ENCODE measurements around the gene YIF1A.
A peak's percentile ranks its signal among the peaks of the same experiment; 100 is the strongest.

Gene YIF1A

GRCh38 chr11:66268952-66269905, 19.7 kb downstream of the YIF1A start:
- H3K9me3 ChIP-seq (ENCODE audit: control insufficient read depth in 2 of 2, low read length in 2 of 2), result no peaks in the 10 kb centered on the region
- no peaks in the 10 kb centered on the region for H3K27me3 ChIP-seq (ENCODE audit: control insufficient read depth in 2 of 2, insufficient read depth in 2 of 2, low read length in 2 of 2)
- H3K27ac ChIP-seq (ENCODE audit: low read depth in 2 of 2, low read length in 2 of 2), result peak overlapping the region; percentile 94 to 95
- peak overlapping the region; percentile 95 to 96 for H3K4me3 ChIP-seq (ENCODE audit: low read length in 2 of 2)
- H3K9ac ChIP-seq (ENCODE audit: low read depth in 1 of 2, low read length in 2 of 2), result peak overlapping the region; percentile 93 to 96
- peaks cover 26 to 34% of the 10 kb centered on the region in 2 donors for H3K36me3 ChIP-seq (ENCODE audit: control insufficient read depth in 2 of 2, insufficient read depth in 2 of 2, low read length in 2 of 2)
- peaks cover 18 to 20% of the 10 kb centered on the region in 2 donors for H3K4me1 ChIP-seq (ENCODE audit: control insufficient read depth in 2 of 2, insufficient read depth in 2 of 2, low read length in 2 of 2)

GRCh38 chr11:66268244-66268951, 20.5 kb downstream of the YIF1A start, which contains the start of gene RAB1B:
RAB1B (plus strand) TSS chr11:66268639; CDS start chr11:66268680, 41 bp downstream.
- Histone ChIP-seq H3K9ac (ENCODE audit: low read depth in 1 of 2, low read length in 2 of 2) (peak within 1 kb of the TSS; percentile 93 to 96), H3K27ac (ENCODE audit: low read depth in 2 of 2, low read length in 2 of 2) (peak within 1 kb of the TSS; percentile 94 to 95), H3K4me1 (ENCODE audit: control insufficient read depth in 2 of 2, insufficient read depth in 2 of 2, low read length in 2 of 2) (peaks cover 18 to 20% of the 10 kb centered on the region in 2 donors), H3K36me3 (ENCODE audit: control insufficient read depth in 2 of 2, insufficient read depth in 2 of 2, low read length in 2 of 2) (peaks cover 17 to 31% of the 10 kb centered on the region in 2 donors), H3K9me3 (ENCODE audit: control insufficient read depth in 2 of 2, low read length in 2 of 2) (no peaks in the 10 kb centered on the region), H3K27me3 (ENCODE audit: control insufficient read depth in 2 of 2, insufficient read depth in 2 of 2, low read length in 2 of 2) (no peaks in the 10 kb centered on the region), H3K4me3 (ENCODE audit: low read length in 2 of 2) (peak within 1 kb of the TSS; percentile 95 to 96)

- peak overlapping the region; percentile 87 to 93 for H3K9ac ChIP-seq (ENCODE audit: low read depth in 1 of 2, low read length in 2 of 2)
- peak overlapping the region; percentile 94 to 95 for H3K27ac ChIP-seq (ENCODE audit: low read depth in 2 of 2, low read length in 2 of 2)
- H3K4me3 ChIP-seq (ENCODE audit: low read length in 2 of 2), result peak overlapping the region; percentile 95 to 96
- H3K4me1 ChIP-seq (ENCODE audit: control insufficient read depth in 2 of 2, insufficient read depth in 2 of 2, low read length in 2 of 2), result peaks cover 18 to 20% of the 10 kb centered on the region in 2 donors
- H3K36me3 ChIP-seq (ENCODE audit: control insufficient read depth in 2 of 2, insufficient read depth in 2 of 2, low read length in 2 of 2), result peaks cover 9 to 25% of the 10 kb centered on the region in 2 donors
- H3K27me3 ChIP-seq (ENCODE audit: control insufficient read depth in 2 of 2, insufficient read depth in 2 of 2, low read length in 2 of 2), result no peaks in the 10 kb centered on the region
- no peaks in the 10 kb centered on the region for H3K9me3 ChIP-seq (ENCODE audit: control insufficient read depth in 2 of 2, low read length in 2 of 2)
These were observed 21.3 kb downstream of the YIF1A start for GRCh38 chr11:66267379-66268243.

GRCh38 chr11:66267039-66267378, 21.9 kb downstream of the YIF1A start:
- peaks cover 18 to 20% of the 10 kb centered on the region in 2 donors for H3K4me1 ChIP-seq (ENCODE audit: control insufficient read depth in 2 of 2, insufficient read depth in 2 of 2, low read length in 2 of 2)
- peak overlapping the region; percentile 69 to 70 for H3K4me3 ChIP-seq (ENCODE audit: low read length in 2 of 2)
- H3K27me3 ChIP-seq (ENCODE audit: control insufficient read depth in 2 of 2, insufficient read depth in 2 of 2, low read length in 2 of 2), result no peaks in the 10 kb centered on the region
- H3K36me3 ChIP-seq (ENCODE audit: control insufficient read depth in 2 of 2, insufficient read depth in 2 of 2, low read length in 2 of 2), result peaks cover 3 to 22% of the 10 kb centered on the region in 2 donors
- H3K9ac ChIP-seq (ENCODE audit: low read depth in 1 of 2, low read length in 2 of 2), result peak overlapping the region; percentile 14 to 49
- H3K27ac ChIP-seq (ENCODE audit: low read depth in 2 of 2, low read length in 2 of 2), result peak overlapping the region; percentile 44 to 72
- H3K9me3 ChIP-seq (ENCODE audit: control insufficient read depth in 2 of 2, low read length in 2 of 2), result no peaks in the 10 kb centered on the region

- H3K36me3 ChIP-seq (ENCODE audit: control insufficient read depth in 2 of 2, insufficient read depth in 2 of 2, low read length in 2 of 2), result peaks cover 0 to 18% of the 10 kb centered on the region in 2 donors
- H3K4me3 ChIP-seq (ENCODE audit: low read length in 2 of 2), result peak overlapping the region; percentile 40 to 69
- H3K9ac ChIP-seq (ENCODE audit: low read depth in 1 of 2, low read length in 2 of 2), result peak overlapping the region in 1 of 2 donors; percentile 14
- H3K27ac ChIP-seq (ENCODE audit: low read depth in 2 of 2, low read length in 2 of 2), result peak overlapping the region in 1 of 2 donors; percentile 72
- no peaks in the 10 kb centered on the region for H3K27me3 ChIP-seq (ENCODE audit: control insufficient read depth in 2 of 2, insufficient read depth in 2 of 2, low read length in 2 of 2)
- H3K4me1 ChIP-seq (ENCODE audit: control insufficient read depth in 2 of 2, insufficient read depth in 2 of 2, low read length in 2 of 2), result peaks cover 18 to 20% of the 10 kb centered on the region in 2 donors
- no peaks in the 10 kb centered on the region for H3K9me3 ChIP-seq (ENCODE audit: control insufficient read depth in 2 of 2, low read length in 2 of 2)
These were observed 22.4 kb downstream of the YIF1A start for GRCh38 chr11:66266378-66267038.

GRCh38 chr11:66265531-66266377, 23.2 kb downstream of the YIF1A start:
- no peak overlapping the region for H3K4me3 ChIP-seq (ENCODE audit: low read length in 2 of 2)
- H3K9ac ChIP-seq (ENCODE audit: low read depth in 1 of 2, low read length in 2 of 2), result no peak overlapping the region
- H3K4me1 ChIP-seq (ENCODE audit: control insufficient read depth in 2 of 2, insufficient read depth in 2 of 2, low read length in 2 of 2), result peaks cover 18 to 20% of the 10 kb centered on the region in 2 donors
- no peaks in the 10 kb centered on the region for H3K9me3 ChIP-seq (ENCODE audit: control insufficient read depth in 2 of 2, low read length in 2 of 2)
- H3K36me3 ChIP-seq (ENCODE audit: control insufficient read depth in 2 of 2, insufficient read depth in 2 of 2, low read length in 2 of 2), result peaks cover 0 to 18% of the 10 kb centered on the region in 2 donors
- H3K27me3 ChIP-seq (ENCODE audit: control insufficient read depth in 2 of 2, insufficient read depth in 2 of 2, low read length in 2 of 2), result no peaks in the 10 kb centered on the region
- no peak overlapping the region for H3K27ac ChIP-seq (ENCODE audit: low read depth in 2 of 2, low read length in 2 of 2)

- Histone ChIP-seq H3K27ac (ENCODE audit: low read depth in 2 of 2, low read length in 2 of 2) (no peak overlapping the region), H3K9me3 (ENCODE audit: control insufficient read depth in 2 of 2, low read length in 2 of 2) (no peaks in the 10 kb centered on the region), H3K36me3 (ENCODE audit: control insufficient read depth in 2 of 2, insufficient read depth in 2 of 2, low read length in 2 of 2) (peaks cover 3 to 18% of the 10 kb centered on the region in 2 donors), H3K4me1 (ENCODE audit: control insufficient read depth in 2 of 2, insufficient read depth in 2 of 2, low read length in 2 of 2) (peaks cover 17 to 18% of the 10 kb centered on the region in 2 donors), H3K4me3 (ENCODE audit: low read length in 2 of 2) (no peak overlapping the region), H3K27me3 (ENCODE audit: control insufficient read depth in 2 of 2, insufficient read depth in 2 of 2, low read length in 2 of 2) (no peaks in the 10 kb centered on the region), H3K9ac (ENCODE audit: low read depth in 1 of 2, low read length in 2 of 2) (no peak overlapping the region)
These were observed 24.0 kb downstream of the YIF1A start for GRCh38 chr11:66264914-66265313.

GRCh38 chr11:66264383-66264782, 24.6 kb downstream of the YIF1A start:
- Histone ChIP-seq H3K4me3 (ENCODE audit: low read length in 2 of 2) (no peak overlapping the region), H3K27ac (ENCODE audit: low read depth in 2 of 2, low read length in 2 of 2) (no peak overlapping the region), H3K9me3 (ENCODE audit: control insufficient read depth in 2 of 2, low read length in 2 of 2) (no peaks in the 10 kb centered on the region), H3K4me1 (ENCODE audit: control insufficient read depth in 2 of 2, insufficient read depth in 2 of 2, low read length in 2 of 2) (peaks cover 12 to 14% of the 10 kb centered on the region in 2 donors), H3K27me3 (ENCODE audit: control insufficient read depth in 2 of 2, insufficient read depth in 2 of 2, low read length in 2 of 2) (no peaks in the 10 kb centered on the region), H3K9ac (ENCODE audit: low read depth in 1 of 2, low read length in 2 of 2) (no peak overlapping the region), H3K36me3 (ENCODE audit: control insufficient read depth in 2 of 2, insufficient read depth in 2 of 2, low read length in 2 of 2) (peaks cover 3 to 18% of the 10 kb centered on the region in 2 donors)
